ENCODE measurements around the gene KLK11. TPM values are rescaled to one million over a fixed set of nuclear protein-coding genes. Genes with fewer than 3 reads are reported as not detected.

Gene KLK11
- total and polyA plus RNA-seq, 9 donors: 0.34 to 2.1 (median 0.45) TPM; not detected in 6

DNA sequence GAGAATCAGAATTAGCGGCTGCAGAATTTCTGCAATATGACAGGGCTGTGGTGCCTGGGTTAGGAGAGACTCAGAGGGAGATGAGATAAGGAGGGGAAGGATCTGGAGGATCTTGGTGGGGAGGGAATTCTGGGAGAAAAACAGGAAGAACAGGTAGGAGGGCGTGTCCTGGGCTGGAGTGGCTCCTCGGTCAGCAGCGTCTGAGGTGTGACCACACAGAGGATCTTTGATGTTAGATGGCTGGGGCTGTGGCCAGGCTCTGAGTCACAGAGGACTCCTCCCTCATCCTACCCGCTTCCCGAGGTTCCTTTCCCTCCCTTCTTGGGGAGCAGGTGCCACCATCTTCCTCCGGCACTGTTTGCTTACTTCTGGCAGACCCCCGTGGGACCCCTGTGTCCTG lies 50.6 kb downstream of the KLK11 start:
- DNase-seq: no peak
- Histone ChIP-seq H3K4me3 (ENCODE audit: low read length) (no peak overlapping the region), H3K36me3 (ENCODE audit: control insufficient read depth, insufficient read depth, low read length) (no peaks in the 10 kb centered on the region), H3K9me3 (replicated peaks; ENCODE audit: control insufficient read depth, low read depth, low read length) (no peaks in the 10 kb centered on the region), H3K4me1 (ENCODE audit: control insufficient read depth, insufficient read depth, low read length) (no peaks in the 10 kb centered on the region), H3K27me3 (ENCODE audit: control insufficient read depth, insufficient read depth, low read length) (no peaks in the 10 kb centered on the region), H3K27ac (ENCODE audit: low read length) (no peak overlapping the region)
- WGBS (ENCODE audit: insufficient coverage): 21% methylated on average over 5 of the region's 8 CpGs

DNA sequence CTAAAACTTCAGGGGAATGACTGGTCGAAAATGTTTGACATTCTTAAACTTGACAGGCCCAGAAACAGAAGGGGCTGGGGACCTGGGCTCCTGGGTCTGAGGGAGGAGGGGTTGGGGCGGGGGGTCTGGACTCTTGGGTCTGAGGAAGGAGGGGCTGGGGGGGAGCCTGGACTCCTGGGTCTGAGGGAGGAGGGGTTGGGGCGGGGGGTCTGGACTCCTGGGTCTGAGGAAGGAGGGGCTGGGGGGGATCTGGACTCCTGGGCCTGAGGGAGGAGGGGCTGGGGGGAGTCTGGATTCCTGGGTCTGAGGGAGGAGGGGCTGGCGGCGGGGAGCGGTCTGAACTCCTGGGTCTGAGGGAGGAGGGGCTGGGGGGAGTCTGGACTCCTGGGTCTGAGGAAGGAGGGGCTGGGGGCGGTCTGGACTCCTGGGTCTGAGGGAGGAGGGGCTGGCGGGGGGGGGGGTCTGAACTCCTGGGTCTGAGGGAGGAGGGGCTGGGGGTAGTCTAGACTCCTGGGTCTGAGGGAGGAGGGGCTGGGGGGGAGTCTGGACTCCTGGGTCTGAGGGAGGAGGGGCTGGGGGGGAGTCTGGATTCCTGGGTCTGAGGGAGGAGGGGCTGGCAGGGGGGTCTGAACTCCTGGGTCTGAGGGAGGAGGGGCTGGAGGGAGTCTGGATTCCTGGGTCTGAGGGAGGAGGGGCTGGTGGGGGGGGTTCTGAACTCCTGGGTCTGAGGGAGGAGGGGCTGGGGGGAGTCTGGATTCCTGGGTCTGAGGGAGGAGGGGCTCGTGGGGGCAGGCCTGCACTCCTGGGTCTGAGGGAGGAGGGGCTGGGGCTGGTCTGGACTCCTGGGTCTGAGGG lies 51.5 kb downstream of the KLK11 start:
- no peak overlapping the region for H3K27ac ChIP-seq (ENCODE audit: low read length)
- no peaks in the 10 kb centered on the region for H3K27me3 ChIP-seq (ENCODE audit: control insufficient read depth, insufficient read depth, low read length)
- no peaks in the 10 kb centered on the region for H3K4me1 ChIP-seq (ENCODE audit: control insufficient read depth, insufficient read depth, low read length)
- no peaks in the 10 kb centered on the region for H3K36me3 ChIP-seq (ENCODE audit: control insufficient read depth, insufficient read depth, low read length)
- H3K9me3 ChIP-seq (replicated peaks; ENCODE audit: control insufficient read depth, low read depth, low read length): no peaks in the 10 kb centered on the region
- no peak for DNase-seq
- WGBS (ENCODE audit: insufficient coverage): 21% methylated on average over 2 of the region's 9 CpGs
- no peak overlapping the region for H3K4me3 ChIP-seq (ENCODE audit: low read length)

DNA sequence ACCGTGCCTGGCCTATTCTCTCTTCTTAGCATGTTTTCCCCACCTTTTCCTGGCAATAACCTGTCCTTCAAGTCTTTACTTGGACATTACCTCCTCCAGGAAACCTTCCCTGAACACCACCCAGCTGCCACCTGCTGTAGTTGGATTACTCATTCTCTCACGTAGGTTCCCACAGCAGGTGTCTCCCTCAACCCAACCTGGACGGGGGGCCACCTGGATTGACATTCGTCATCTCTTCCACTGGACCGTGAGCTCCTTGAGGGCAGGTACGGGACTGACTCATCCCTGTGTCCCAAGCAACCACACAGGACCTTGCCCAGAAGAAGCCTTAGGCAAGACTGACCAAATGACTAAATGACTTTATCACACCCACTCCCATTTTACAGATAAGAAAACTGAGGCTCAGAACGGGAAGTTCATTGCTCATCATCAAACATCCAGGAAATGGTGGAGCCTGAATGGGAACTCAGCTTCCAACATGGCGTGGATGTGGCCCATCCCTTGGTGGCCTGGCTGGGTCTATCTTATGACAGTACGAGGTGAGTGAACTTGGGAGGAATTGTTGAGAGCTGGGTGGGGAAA lies 53.5 kb downstream of the KLK11 start:
- H3K27me3 ChIP-seq (ENCODE audit: control insufficient read depth, insufficient read depth, low read length): no peaks in the 10 kb centered on the region
- 78% methylated on average over 8 of the region's 9 CpGs for WGBS (ENCODE audit: insufficient coverage)

More for the DNA sequence above, 53.5 kb downstream of the KLK11 start:
- Histone ChIP-seq H3K9me3 (replicated peaks; ENCODE audit: control insufficient read depth, low read depth, low read length) (no peaks in the 10 kb centered on the region), H3K36me3 (ENCODE audit: control insufficient read depth, insufficient read depth, low read length) (no peaks in the 10 kb centered on the region), H3K27ac (ENCODE audit: low read length) (no peak overlapping the region), H3K4me3 (ENCODE audit: low read length) (no peak overlapping the region), H3K4me1 (ENCODE audit: control insufficient read depth, insufficient read depth, low read length) (no peaks in the 10 kb centered on the region)
- no peak for DNase-seq

Other genes starting within 250 kb of the KLK11 start
- not detected for gene ACP4, start 236.2 kb downstream of the KLK11 start, total RNA-seq
- gene ACP4, start 236.2 kb downstream of the KLK11 start, polyA plus RNA-seq (ENCODE audit: insufficient read depth in 1 of 8, insufficient read length in 8 of 8, low replicate concordance in 1 of 8): under 1 TPM in 3 of 8 donors, not detected in 5; 0.15 to 0.16 (median 0.15) TPM
- not detected for gene KLK1, start 202.8 kb downstream of the KLK11 start, total RNA-seq
- under 1 TPM; 0.15 to 0.54 (median 0.28) TPM for gene KLK1, start 202.8 kb downstream of the KLK11 start, polyA plus RNA-seq (ENCODE audit: insufficient read depth in 1 of 8, insufficient read length in 8 of 8, low replicate concordance in 1 of 8)
- not detected for gene KLK15, start 193.0 kb downstream of the KLK11 start, total RNA-seq
- under 1 TPM in 1 of 8 donors, not detected in 7; 0.17 TPM for gene KLK15, start 193.0 kb downstream of the KLK11 start, polyA plus RNA-seq (ENCODE audit: insufficient read depth in 1 of 8, insufficient read length in 8 of 8, low replicate concordance in 1 of 8)
- not detected for gene KLK3, start 171.7 kb downstream of the KLK11 start, total RNA-seq
- not detected for gene KLK3, start 171.7 kb downstream of the KLK11 start, polyA plus RNA-seq (ENCODE audit: insufficient read depth in 1 of 8, insufficient read length in 8 of 8, low replicate concordance in 1 of 8)
- gene KLK2, start 153.2 kb downstream of the KLK11 start, total RNA-seq: not detected
- under 1 TPM in 1 of 8 donors, not detected in 7; 0.30 TPM for gene KLK2, start 153.2 kb downstream of the KLK11 start, polyA plus RNA-seq (ENCODE audit: insufficient read depth in 1 of 8, insufficient read length in 8 of 8, low replicate concordance in 1 of 8)
- gene KLK4, start 115.2 kb downstream of the KLK11 start, total RNA-seq: not detected
- not detected for gene KLK4, start 115.2 kb downstream of the KLK11 start, polyA plus RNA-seq (ENCODE audit: insufficient read depth in 1 of 8, insufficient read length in 8 of 8, low replicate concordance in 1 of 8)
- gene KLK5, start 73.6 kb downstream of the KLK11 start, total RNA-seq: not detected
- under 1 TPM in 1 of 8 donors, not detected in 7; 0.34 TPM for gene KLK5, start 73.6 kb downstream of the KLK11 start, polyA plus RNA-seq (ENCODE audit: insufficient read depth in 1 of 8, insufficient read length in 8 of 8, low replicate concordance in 1 of 8)
- gene KLK6, start 57.0 kb downstream of the KLK11 start, total RNA-seq: 0.09 TPM
- under 1 TPM in 5 of 8 donors, not detected in 3; 0.12 to 0.62 (median 0.23) TPM for gene KLK6, start 57.0 kb downstream of the KLK11 start, polyA plus RNA-seq (ENCODE audit: insufficient read depth in 1 of 8, insufficient read length in 8 of 8, low replicate concordance in 1 of 8)
- not detected for gene KLK7, start 42.7 kb downstream of the KLK11 start, total RNA-seq
- under 1 TPM in 4 of 8 donors, not detected in 4; 0.05 to 0.30 (median 0.17) TPM for gene KLK7, start 42.7 kb downstream of the KLK11 start, polyA plus RNA-seq (ENCODE audit: insufficient read depth in 1 of 8, insufficient read length in 8 of 8, low replicate concordance in 1 of 8)
- gene KLK8, start 25.0 kb downstream of the KLK11 start, total RNA-seq: not detected
- gene KLK8, start 25.0 kb downstream of the KLK11 start, polyA plus RNA-seq (ENCODE audit: insufficient read depth in 1 of 8, insufficient read length in 8 of 8, low replicate concordance in 1 of 8): 1 to 10 TPM in 1 of 8 donors, not detected in 7; 1.0 TPM
- not detected for gene KLK10, start 6.9 kb downstream of the KLK11 start, total RNA-seq
- gene KLK10, start 6.9 kb downstream of the KLK11 start, polyA plus RNA-seq (ENCODE audit: insufficient read depth in 1 of 8, insufficient read length in 8 of 8, low replicate concordance in 1 of 8): under 1 TPM in 7 of 8 donors, not detected in 1; 0.06 to 0.57 (median 0.15) TPM
- gene KLK12, start 8.4 kb upstream of the KLK11 start, total RNA-seq: not detected
- not detected for gene KLK12, start 8.4 kb upstream of the KLK11 start, polyA plus RNA-seq (ENCODE audit: insufficient read depth in 1 of 8, insufficient read length in 8 of 8, low replicate concordance in 1 of 8)
- not detected for gene KLK13, start 38.5 kb upstream of the KLK11 start, total RNA-seq
- gene KLK13, start 38.5 kb upstream of the KLK11 start, polyA plus RNA-seq (ENCODE audit: insufficient read depth in 1 of 8, insufficient read length in 8 of 8, low replicate concordance in 1 of 8): under 1 TPM in 1 of 8 donors, not detected in 7; 0.21 TPM
- gene KLK14, start 56.3 kb upstream of the KLK11 start, total RNA-seq: not detected
- gene KLK14, start 56.3 kb upstream of the KLK11 start, polyA plus RNA-seq (ENCODE audit: insufficient read depth in 1 of 8, insufficient read length in 8 of 8, low replicate concordance in 1 of 8): under 1 TPM in 5 of 8 donors, not detected in 3; 0.28 to 0.52 (median 0.34) TPM
- gene CTU1, start 81.8 kb upstream of the KLK11 start, total RNA-seq: 4.8 TPM
- gene CTU1, start 81.8 kb upstream of the KLK11 start, polyA plus RNA-seq (ENCODE audit: insufficient read depth in 1 of 8, insufficient read length in 8 of 8, low replicate concordance in 1 of 8): 1 to 10 TPM; 2.7 to 4.3 (median 3.3) TPM
- gene SIGLEC9, start 98.3 kb upstream of the KLK11 start, total RNA-seq: 0.53 TPM
- 1 to 10 TPM in 5 of 8 donors, under 1 TPM in 3; 0.54 to 1.4 (median 1.1) TPM for gene SIGLEC9, start 98.3 kb upstream of the KLK11 start, polyA plus RNA-seq (ENCODE audit: insufficient read depth in 1 of 8, insufficient read length in 8 of 8, low replicate concordance in 1 of 8)
- gene SIGLEC7, start 115.7 kb upstream of the KLK11 start, total RNA-seq: 0.40 TPM
- 1 to 10 TPM in 1 of 8 donors, under 1 TPM in 7; 0.41 to 1.1 (median 0.63) TPM for gene SIGLEC7, start 115.7 kb upstream of the KLK11 start, polyA plus RNA-seq (ENCODE audit: insufficient read depth in 1 of 8, insufficient read length in 8 of 8, low replicate concordance in 1 of 8)
- gene CD33, start 198.5 kb upstream of the KLK11 start, total RNA-seq: 2.3 TPM
- gene CD33, start 198.5 kb upstream of the KLK11 start, polyA plus RNA-seq (ENCODE audit: insufficient read depth in 1 of 8, insufficient read length in 8 of 8, low replicate concordance in 1 of 8): 1 to 10 TPM; 2.2 to 3.9 (median 2.8) TPM
- not detected for gene SIGLECL1, start 224.5 kb upstream of the KLK11 start, total RNA-seq
- gene SIGLECL1, start 224.5 kb upstream of the KLK11 start, polyA plus RNA-seq (ENCODE audit: insufficient read depth in 1 of 8, insufficient read length in 8 of 8, low replicate concordance in 1 of 8): not detected

All from muscle of leg (tissue), 11 donors.